GM12878 (cell line): ENCODE results near the gene ATP6V0E1. TPM values are rescaled to one million over a fixed set of nuclear protein-coding genes. Genes with fewer than 3 reads are reported as not detected.

Source experiments
- DPF2 ChIP-seq: fragments of 450-650 bp; IDR thresholded peaks from 2 replicates; pipeline ENCODE4 v1.6.1; 2017; ENCODE audit warnings: mild to moderate bottlenecking
- EGR1 ChIP-seq, 2 experiments: IDR thresholded peaks; 1 replicate in 1 of 2; 2 replicates in 1 of 2; pipeline ENCODE4 v1.6.1; 2011 to 2012; ENCODE audit warnings: low read depth in 2 of 2, low read length in 2 of 2, borderline replicate concordance in 1 of 2, mild to moderate bottlenecking in 1 of 2, moderate library complexity in 1 of 2
- ESRRA ChIP-seq: IDR thresholded peaks from 2 replicates; pipeline ENCODE4 v1.6.1; 2012; ENCODE audit warnings: mild to moderate bottlenecking, low read length, improper control_type of control experiment
- MXI1 ChIP-seq: fragments of 150-350 bp; IDR thresholded peaks from 2 replicates; pipeline ENCODE4 v1.6.1; 2011; ENCODE audit warnings: low read depth, mild to moderate bottlenecking, inconsistent platforms, low read length, improper control_type of control experiment
- NKRF ChIP-seq: fragments of 450-650 bp; conservative IDR thresholded peaks from 2 replicates; pipeline ENCODE4 v1.6.1; 2017; ENCODE audit warnings: mild to moderate bottlenecking, moderate library complexity
- PML ChIP-seq: IDR thresholded peaks from 2 replicates; pipeline ENCODE4 v1.6.1; 2012; ENCODE audit warnings: low read length, inconsistent platforms
- POLR2AphosphoS2 ChIP-seq: IDR thresholded peaks from 2 replicates; pipeline ENCODE4 v1.6.1; 2011; ENCODE audit warnings: low read depth, mild to moderate bottlenecking, low read length, improper control_type of control experiment, moderate library complexity
- REST ChIP-seq: IDR thresholded peaks from 2 replicates; pipeline ENCODE4 v1.6.1; 2012; ENCODE audit warnings: mild to moderate bottlenecking, low read depth, low read length
- SMAD5 ChIP-seq: IDR thresholded peaks from 2 replicates; pipeline ENCODE4 v1.6.1; 2016; ENCODE audit warnings: antibody characterized with exemption, low read depth
- SPI1 ChIP-seq: IDR thresholded peaks from 2 replicates; pipeline ENCODE4 v1.6.1; 2011; ENCODE audit warnings: low read depth, mild to moderate bottlenecking, low read length, moderate library complexity, borderline replicate concordance; ENCODE audit not compliant: insufficient read depth
- SRF ChIP-seq, 2 experiments: IDR thresholded peaks; 2 replicates each; pipeline ENCODE4 v1.6.1; 2011; ENCODE audit warnings: low read depth in 2 of 2, low read length in 2 of 2, mild to moderate bottlenecking in 1 of 2, moderate library complexity in 1 of 2
- ZBTB4 ChIP-seq: fragments of 450-650 bp; formaldehyde crosslinking; IDR thresholded peaks from 2 replicates; pipeline ENCODE4 v1.4.0; 2022; ENCODE audit warnings: mild to moderate bottlenecking, moderate library complexity
- ZBTB40 ChIP-seq: fragments of 450-650 bp; IDR thresholded peaks from 2 replicates; pipeline ENCODE4 v1.6.1; 2016; ENCODE audit warnings: mild to moderate bottlenecking, moderate library complexity, borderline replicate concordance
- ZNF207 ChIP-seq: fragments of 450-650 bp; IDR thresholded peaks from 2 replicates; pipeline ENCODE4 v1.6.1; 2014; ENCODE audit warnings: antibody characterized with exemption, mild to moderate bottlenecking, borderline replicate concordance
- ZNF622 ChIP-seq: fragments of 450-650 bp; IDR thresholded peaks from 2 replicates; pipeline ENCODE4 v1.6.1; 2017; ENCODE audit warnings: mild to moderate bottlenecking, inconsistent platforms
- polyA plus RNA-seq, 11 experiments: library from polyadenylated mRNA; depleted of rRNA in 4 of 11; unstranded in 6 of 11; stranded (reverse) in 5 of 11; fragments of >200 nt; fragmentation: Nextera tagmentation in 4 of 11; fragmentation: Illumina TruSeq in 1 of 11; extraction: Ambion mirVana in 4 of 11; extraction: Trizol in 1 of 11; gene quantifications; 1 replicate in 1 of 11; 2 replicates in 10 of 11; pipeline versions ENCODE4 v1.2.1 to v1.2.3, GENCODE V29; 2011 to 2016; ENCODE audit warnings: inconsistent platforms in 2 of 11, missing spikeins in 2 of 11, low read depth in 1 of 11
- total RNA-seq, 4 experiments: library from RNA; depleted of rRNA in 3 of 4; stranded (reverse); fragments of >200 nt in 3 of 4; fragmentation: Illumina TruSeq in 1 of 4; extraction: Trizol in 1 of 4; gene quantifications; 2 replicates each; pipeline versions ENCODE4 v1.2.1 to v1.2.3, GENCODE V29; 2013 to 2021

ATP6V0E1 gene
- total and polyA plus RNA-seq, 10 of the 15 experiments (the other 5 are each of a cell fraction or from before 2014, with no cell fraction given) = 143 to 787 (median 306) TPM

- TF ChIP-seq MXI1 (peak; percentile 86), SPI1 (0 out of 2 replicates have a peak, but pooled peaks have one; percentile 20), EGR1 (IDR thresholded peaks at IDR 0.05; ENCODE audit: borderline replicate concordance in 1 of 2, low read depth in 2 of 2, low read length in 2 of 2) (peak in 1 of 2 experiments; percentile 91; a peak in 2 of 3 replicates), ESRRA (no peak), NKRF (peak; percentile 97), POLR2AphosphoS2 (no peak; the same call in 1 of the 2 replicates), DPF2 (peak; percentile 22; the same call in 1 of the 2 replicates), ZBTB4 (CRISPR knock-in tag) (no peak), SRF (IDR thresholded peaks at IDR 0.05; ENCODE audit: low read depth in 2 of 2, low read length in 2 of 2) (no peak), ZBTB40 (peak; percentile 60; the same call in 1 of the 2 replicates), PML (no peak; the same call in 1 of the 2 replicates), REST (no peak), ZNF207 (peak; percentile 19; the same call in 1 of the 2 replicates), ZNF622 (no peak), SMAD5 (no peak)
Observed at GRCh38 chr5:173055983-173056782, 72.6 kb downstream of the ATP6V0E1 start, which contains the start of gene CREBRF (continued).
